Measurements from ENCODE around the gene NXNL1.
A peak's percentile ranks its signal among the peaks of the same experiment; 100 is the strongest.

The NXNL1 gene

DNA sequence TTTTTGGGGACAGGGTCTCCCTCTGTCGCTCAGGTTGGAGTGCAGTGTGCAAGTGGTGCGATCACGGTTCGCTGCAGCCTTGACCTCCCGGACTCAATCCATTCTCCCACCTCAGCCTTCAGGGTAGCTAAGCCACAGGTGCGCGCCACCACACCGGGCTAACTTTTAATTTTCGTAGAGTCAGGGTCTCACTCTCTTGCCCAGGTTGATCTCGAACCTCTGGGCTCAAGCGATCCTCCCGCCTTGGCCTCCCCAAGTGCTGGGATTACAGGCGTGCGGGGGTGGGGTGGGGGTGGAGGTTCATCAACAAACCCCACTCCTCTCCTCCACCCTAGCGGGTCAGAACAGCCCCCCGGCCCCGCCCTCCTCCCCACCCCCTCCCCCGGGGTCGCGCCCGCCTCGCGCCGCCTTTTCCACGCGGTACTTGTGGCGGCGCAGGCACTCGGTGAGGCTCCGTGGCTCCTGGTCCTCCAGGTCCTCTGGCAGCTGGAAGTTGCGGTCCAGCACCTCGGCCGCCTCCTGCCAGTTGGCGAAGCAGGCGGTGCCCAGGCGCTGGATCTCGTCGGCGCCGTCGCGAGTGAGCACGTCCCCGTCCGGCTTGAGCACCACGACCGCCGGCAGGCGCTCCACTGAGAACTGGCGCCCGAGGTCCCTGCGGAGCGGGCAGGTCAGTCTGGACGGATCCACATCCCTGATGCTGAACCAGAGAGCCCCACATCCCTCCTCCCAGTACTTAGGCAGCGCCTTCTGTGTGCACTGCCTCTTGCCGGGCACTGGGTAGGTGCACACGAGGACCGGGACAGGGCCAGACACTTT is 5.2 kb downstream of the NXNL1 start:
- no peak for DNase-seq

DNA sequence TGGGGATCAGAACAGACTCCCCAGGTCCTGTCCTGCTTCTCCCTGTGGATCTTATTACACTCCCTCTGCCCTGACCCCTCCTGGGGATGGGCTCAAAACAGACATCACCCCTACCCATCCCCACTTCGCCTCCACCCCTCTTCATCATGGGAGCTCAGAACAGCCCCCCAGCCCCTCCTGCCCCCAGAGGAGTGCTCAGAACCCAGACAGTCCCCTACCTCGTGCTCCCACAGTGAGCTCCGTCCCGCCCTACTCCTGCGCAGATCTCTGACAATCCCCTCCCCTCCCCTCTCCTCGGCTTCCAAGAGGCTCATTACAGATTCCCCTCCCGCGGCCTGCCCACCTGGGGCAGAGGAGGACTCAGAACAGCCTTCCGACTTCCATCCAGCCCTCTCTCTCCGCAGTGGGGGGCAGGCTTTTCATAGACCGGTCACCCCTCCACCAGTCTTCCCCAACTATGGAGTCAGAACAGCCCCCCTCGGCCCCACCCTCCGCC is 6.1 kb downstream of the NXNL1 start:
- DNase-seq: no peak

DNA sequence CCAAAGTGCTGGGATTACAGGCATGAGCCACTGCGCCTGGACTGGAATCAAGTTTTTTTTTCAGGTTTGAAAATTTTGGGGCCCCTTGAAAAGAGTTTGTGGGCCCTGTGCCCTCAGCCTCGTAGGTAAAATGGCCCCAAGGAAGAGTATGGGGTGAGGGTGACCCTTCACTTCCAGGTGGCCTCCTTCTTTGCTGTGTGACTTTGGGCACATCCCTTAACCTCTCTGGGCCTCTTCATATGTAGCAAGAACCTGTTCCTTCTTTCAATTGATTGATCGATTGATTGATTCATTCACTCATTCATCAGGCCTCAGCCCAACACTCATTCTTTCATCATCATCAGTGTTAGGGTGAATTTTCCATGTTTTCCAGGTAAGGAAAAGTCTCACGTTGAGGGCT is 8.9 kb downstream of the NXNL1 start:
- DNase-seq: no peak

- no peak for DNase-seq
These were observed 10.3 kb downstream of the NXNL1 start for GRCh38 chr19:17450264-17451075.

- peak; percentile 48 for DNase-seq
These were observed 12.4 kb downstream of the NXNL1 start, which contains the start of gene TMEM221 for GRCh38 chr19:17448131-17448967. Gene TMEM221, minus strand, starts transcription at chr19:17448668. Its CDS starts 206 bp downstream, at chr19:17448462.

DNA sequence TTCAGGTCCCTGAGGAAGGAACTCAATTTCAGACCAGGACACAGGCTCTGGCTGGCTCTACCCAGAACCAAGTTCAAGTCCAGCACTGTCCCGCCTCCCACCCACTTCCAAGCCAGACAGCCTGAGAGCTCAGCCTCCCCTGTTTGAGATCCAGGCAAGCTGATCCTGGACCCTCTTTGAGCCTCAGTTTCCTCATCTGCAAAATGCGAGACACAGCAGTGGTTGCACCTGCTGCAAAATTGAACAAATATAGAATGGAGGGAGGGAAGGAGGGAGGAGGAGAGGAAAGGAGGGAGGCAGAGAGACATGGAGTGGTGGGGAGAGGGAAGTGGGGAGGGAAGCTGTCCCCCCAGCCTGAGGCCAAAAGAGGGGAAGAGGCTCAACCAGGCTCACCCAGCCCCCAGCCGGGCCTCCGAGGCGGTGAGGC is 13.0 kb downstream of the NXNL1 start:
- DNase-seq: no peak

GRCh38 chr19:17445526-17446165 is 15.1 kb downstream of the NXNL1 start:
- DNase-seq: no peak

DNA sequence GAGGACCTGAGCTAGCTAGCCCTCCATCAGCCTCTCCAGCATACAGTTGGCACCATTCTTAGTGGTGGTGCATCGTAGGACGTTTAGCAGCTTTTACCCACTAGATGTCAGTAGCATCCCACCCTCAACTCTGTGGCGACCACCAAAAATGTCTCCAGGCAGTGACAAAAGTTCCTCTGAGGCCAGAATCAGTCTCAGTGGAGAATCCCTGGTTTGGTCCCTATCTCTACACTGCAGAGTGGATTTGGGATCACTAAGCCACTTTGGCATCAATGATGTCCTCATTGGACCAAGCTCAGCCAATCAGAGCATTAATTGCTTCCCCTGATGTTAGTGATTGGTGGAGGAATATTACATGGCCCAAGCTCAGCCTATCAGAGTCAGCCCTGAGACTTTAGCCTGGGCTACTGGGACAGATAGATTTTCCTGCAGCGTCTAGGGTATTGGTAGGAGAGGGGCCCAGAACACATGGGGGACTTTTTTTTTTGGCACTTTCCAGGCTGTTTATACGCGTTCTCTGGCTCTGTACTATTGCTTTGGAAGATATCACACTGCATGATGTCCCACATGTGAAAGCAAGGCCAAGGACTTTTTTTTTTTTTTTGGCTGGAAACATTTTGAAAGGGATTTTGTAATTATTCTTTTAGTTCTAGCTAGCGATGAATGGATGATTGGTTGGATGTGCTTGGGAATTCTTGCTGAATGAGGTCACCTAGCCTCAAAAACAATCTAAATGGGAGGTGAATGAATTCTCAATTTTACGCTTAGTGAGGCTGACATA is 19.3 kb downstream of the NXNL1 start:
- DNase-seq: no peak

GRCh38 chr19:17436874-17437267 is 23.9 kb downstream of the NXNL1 start:
- no peak for DNase-seq

DNA sequence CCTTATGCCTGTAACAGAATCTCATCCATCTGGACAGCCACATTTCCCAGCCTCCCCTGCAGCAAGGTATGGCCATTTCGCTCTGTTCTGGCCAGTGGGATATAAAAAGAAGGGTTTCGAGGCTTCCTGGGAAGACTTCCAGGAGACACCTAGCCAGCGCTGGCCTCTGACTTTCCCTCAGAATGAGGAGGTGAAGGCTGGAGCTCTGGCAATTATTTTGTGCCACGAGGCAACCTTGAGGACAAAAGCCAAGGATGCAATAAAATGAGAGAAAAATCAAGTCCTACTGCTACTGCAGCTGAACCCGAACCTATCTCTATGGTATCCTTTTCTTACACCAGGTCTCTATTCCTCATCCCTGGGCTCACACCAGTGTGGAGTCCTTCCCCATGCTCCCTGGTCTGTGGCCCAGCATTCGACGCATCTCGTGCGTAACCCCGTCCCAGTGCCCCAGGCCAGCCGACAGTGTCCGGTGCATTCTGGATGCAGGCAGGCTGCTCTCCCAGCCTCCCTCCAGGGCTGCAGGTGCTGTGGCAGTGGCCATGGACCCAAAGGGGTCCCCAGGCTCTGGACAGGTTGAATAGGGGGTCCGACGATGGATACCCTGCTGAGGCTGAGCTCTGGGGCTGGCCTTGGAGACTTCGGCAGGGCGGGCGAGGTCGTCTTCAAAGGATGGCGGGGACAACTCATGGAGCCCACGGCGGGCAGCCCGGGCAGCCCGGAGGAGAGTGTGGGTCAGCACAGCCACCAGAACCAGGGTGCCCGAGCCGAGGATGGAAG is 24.4 kb downstream of the NXNL1 start:
- DNase-seq: no peak

DNA sequence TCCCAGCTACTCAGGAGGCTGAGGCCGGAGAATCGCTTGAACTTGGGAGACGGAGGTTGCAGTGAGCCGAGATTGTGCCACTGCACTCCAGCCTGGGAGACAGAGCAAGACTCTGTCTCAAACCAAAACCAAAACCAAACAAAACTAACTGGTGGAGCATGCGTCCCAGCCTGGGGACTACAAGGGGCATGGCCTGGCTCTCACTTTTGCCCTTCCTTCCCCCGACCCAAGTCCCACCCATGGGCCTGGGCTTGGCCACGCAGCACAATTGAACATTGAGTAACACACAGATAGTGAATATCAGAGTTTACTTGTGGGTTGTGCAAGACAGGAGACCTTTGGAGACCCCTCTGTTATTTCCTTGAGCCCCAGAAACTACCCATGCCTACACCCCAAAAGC is 25.5 kb downstream of the NXNL1 start:
- no peak for DNase-seq

- no peak for DNase-seq
These were observed 29.3 kb downstream of the NXNL1 start for GRCh38 chr19:17431417-17431816.

DNA sequence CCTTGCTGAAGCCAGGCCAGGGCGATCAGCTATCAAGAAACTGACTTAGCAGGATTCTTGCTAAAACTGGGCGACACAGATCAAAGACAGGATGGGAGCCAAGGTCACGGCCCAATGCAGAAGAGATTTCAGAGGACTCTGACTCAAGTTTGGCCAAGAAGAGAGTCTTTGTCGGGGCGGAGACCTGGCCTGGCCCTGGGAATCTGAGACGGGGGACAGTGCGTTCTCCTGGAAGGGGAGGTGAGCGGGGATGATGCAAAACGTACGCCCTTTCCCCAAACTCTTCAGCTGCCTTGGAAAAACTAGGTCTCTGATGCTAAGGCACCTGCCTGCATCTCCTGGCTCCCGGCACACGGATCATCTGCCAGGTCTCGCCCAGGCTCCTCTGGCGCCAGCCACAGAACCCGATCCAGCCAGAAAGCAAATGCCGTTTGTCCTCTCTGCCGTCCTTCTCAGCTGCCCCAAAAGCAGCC is 31.0 kb downstream of the NXNL1 start:
- no peak for DNase-seq

DNA sequence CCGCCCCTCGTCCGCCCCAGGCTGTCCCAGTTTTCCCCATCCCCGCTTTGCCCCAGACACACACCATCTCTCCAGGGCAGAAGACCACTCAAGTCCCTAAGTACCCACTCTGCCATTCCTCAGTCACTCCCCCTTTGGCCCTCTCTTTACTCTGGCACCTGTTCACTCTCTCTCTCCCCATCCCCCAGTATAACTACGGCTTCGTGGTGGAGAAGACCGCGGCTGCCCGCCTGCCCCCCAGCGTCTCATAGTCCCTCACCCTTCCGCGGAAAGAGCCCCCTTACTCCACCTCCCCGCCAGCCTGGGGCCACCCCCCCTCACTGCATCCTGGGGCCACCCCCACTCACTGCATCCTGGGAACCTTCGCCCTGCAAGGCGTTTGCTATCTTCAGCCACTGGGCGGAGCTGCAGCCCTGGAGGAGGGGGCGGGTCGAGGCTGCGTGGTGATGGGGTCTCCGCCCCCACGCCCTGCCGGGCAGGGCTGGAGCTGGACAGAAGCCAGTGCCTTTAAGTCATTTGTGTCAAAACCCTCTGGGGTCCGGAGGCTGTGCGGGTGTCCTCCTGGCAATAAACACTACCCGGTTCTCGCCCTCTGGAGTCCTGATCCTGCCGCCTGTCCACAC is 35.9 kb downstream of the NXNL1 start:
- no peak for DNase-seq

DNA sequence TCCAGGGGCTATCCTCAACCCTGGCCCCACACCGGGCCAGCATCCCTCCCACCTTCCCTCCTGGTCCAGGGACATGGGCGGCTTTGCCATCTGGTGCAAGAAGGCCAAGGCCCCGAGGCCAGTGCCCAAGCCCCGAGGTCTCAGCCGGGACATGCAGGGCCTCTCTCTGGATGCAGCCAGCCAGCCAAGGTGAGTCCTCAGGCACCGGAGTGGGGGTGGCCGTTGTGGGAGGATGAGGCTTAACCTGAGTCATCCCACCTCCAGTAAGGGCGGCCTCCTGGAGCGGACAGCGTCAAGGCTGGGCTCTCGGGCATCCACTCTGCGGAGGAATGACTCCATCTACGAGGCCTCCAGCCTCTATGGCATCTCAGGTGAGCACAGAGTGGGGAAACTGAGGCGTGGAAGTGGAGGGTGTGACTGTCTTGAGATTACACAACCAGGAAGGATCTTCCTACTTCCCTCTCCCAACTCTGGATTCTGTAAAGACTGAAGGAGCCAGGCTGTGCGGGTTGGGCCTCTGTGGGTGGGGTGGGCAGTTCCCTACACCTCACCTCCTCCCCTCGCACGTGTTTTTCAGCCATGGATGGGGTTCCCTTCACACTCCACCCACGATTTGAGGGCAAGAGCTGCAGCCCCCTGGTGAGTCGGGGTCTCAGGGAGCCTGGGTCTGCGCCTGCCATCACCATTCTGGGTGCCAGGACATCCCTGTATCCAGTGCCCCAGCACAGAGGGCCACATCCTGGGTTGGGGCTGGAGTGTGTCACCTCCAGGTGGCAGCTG is 37.1 kb downstream of the NXNL1 start:
- no peak for DNase-seq

DNA sequence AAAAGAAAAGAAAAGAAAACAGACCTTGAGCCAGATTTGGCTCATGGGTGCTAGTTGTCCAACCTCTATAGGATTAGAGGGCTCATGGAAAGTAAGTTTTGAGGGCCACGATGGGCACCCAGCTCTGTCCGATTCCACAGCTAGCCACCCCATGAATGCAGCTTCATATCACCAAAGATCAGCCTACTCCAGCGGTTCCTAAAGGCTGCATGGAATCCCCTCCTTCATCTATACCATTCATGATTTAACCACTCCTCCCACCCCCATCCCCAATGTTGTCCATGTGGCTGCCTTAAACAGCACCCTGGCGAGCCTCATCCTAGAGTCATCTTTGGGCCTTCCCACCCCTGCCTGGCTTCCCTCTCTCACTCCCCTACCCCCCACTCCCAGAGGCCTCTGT is 38.8 kb downstream of the NXNL1 start:
- no peak for DNase-seq

DNA sequence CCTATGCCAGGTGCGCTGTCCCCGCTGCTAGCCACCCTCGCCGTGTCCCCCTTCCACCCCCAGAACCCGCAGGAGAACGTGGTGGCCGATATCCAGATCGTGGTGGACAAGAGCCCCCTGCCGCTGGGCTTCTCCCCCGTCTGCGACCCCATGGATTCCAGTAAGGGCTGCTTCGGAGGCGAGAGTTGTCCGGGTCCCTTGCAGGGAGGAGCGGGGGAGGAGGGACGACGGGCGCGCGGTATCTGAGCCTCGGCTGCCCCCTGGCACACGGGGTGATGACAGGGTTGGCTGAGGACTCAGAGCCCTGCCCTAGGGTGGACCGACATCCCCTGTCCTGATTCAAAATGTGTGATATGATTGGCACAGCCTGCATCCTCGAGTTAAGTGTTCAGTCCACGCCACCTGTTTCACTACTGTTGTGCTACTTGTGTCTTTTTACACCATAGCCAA is 40.2 kb downstream of the NXNL1 start:
- no peak for DNase-seq

- peak; percentile 91 for DNase-seq
These were observed 40.9 kb downstream of the NXNL1 start, which contains the start of gene MVB12A for GRCh38 chr19:17419621-17420474. Gene MVB12A, plus strand, starts transcription at chr19:17420047. Its CDS starts 89 bp downstream, at chr19:17420136.

Data from T-helper 9 cell (primary cell).